Neuronal stem cell (in vitro differentiated cells): ENCODE data around the gene ADAMTSL5.
"Not testable (repeated sequence)": the region's sequence is repeated elsewhere in the genome, so short reads cannot be mapped to it uniquely, and the experiment has no call there.

Source experiments
- DNase-seq: peaks from one replicate; pipeline ENCODE4 v3.0.0-alpha.2; 2013; ENCODE audit warnings: low spot score
- H2AFZ ChIP-seq: one replicate; pipeline ENCODE4 v1.6.1; 2013; ENCODE audit warnings: mild to moderate bottlenecking, low read length, inconsistent platforms
- H2AK5ac ChIP-seq: 2 replicates; pipeline ENCODE4 v1.6.1; 2013; ENCODE audit warnings: low read depth, mild to moderate bottlenecking, inconsistent platforms, low read length, moderate library complexity, mixed read lengths
- H2BK120ac ChIP-seq: 2 replicates; pipeline ENCODE4 v1.6.1; 2013; ENCODE audit warnings: low read depth, mild to moderate bottlenecking, inconsistent platforms, low read length, moderate library complexity, mixed read lengths
- H2BK12ac ChIP-seq: one replicate; pipeline ENCODE4 v1.6.1; 2013; ENCODE audit warnings: low read length, inconsistent platforms
- H2BK15ac ChIP-seq: 2 replicates; pipeline ENCODE4 v1.6.1; 2013; ENCODE audit warnings: mild to moderate bottlenecking, low read length, inconsistent platforms, mixed read lengths
- H2BK5ac ChIP-seq: one replicate; pipeline ENCODE4 v1.6.1; 2013; ENCODE audit warnings: inconsistent platforms, mild to moderate bottlenecking, low read length, moderate library complexity
- H3K14ac ChIP-seq: one replicate; pipeline ENCODE4 v1.6.1; 2013; ENCODE audit warnings: low read length, inconsistent platforms
- H3K18ac ChIP-seq: 2 replicates; pipeline ENCODE4 v1.6.1; 2013; ENCODE audit warnings: low read length, inconsistent platforms
- H3K23ac ChIP-seq: 2 replicates; pipeline ENCODE4 v1.6.1; 2013; ENCODE audit warnings: low read depth, mild to moderate bottlenecking, mixed read lengths, low read length, inconsistent platforms; ENCODE audit not compliant: poor library complexity
- H3K27ac ChIP-seq: replicated peaks from 3 replicates; pipeline ENCODE4 v1.5.1; 2013; ENCODE audit warnings: low read length, inconsistent platforms
- H3K27me3 ChIP-seq, 3 experiments: 2 replicates each; pipeline ENCODE4 v1.6.1; 2013; ENCODE audit warnings: low read length in 3 of 3, mild to moderate bottlenecking in 2 of 3, inconsistent platforms in 1 of 3, low read depth in 1 of 3, mixed read lengths in 1 of 3, moderate library complexity in 1 of 3; ENCODE audit not compliant: control insufficient read depth in 3 of 3, insufficient read depth in 3 of 3
- H3K36me3 ChIP-seq, 2 donors: replicated peaks in 1 of 2; 2 replicates each; pipeline ENCODE4 v1.6.1; 2013; ENCODE audit warnings: low read length in 2 of 2; ENCODE audit not compliant: control insufficient read depth in 2 of 2, insufficient read depth in 2 of 2
- H3K4ac ChIP-seq: 2 replicates; pipeline ENCODE4 v1.6.1; 2013; ENCODE audit warnings: inconsistent platforms, mild to moderate bottlenecking, low read length, moderate library complexity
- H3K4me1 ChIP-seq, 2 donors: 1 replicate in 1 of 2; 2 replicates in 1 of 2; pipeline ENCODE4 v1.6.1; 2013; ENCODE audit warnings: low read length in 2 of 2, low read depth in 1 of 2; ENCODE audit not compliant: control insufficient read depth in 2 of 2, insufficient read depth in 1 of 2
- H3K4me2 ChIP-seq: one replicate; pipeline ENCODE4 v1.6.1; 2013; ENCODE audit warnings: mild to moderate bottlenecking, low read length, inconsistent platforms; ENCODE audit not compliant: insufficient read depth, poor library complexity, severe bottlenecking
- H3K4me3 ChIP-seq, 2 donors: 2 replicates each; pipeline ENCODE4 v1.5.1; 2013; ENCODE audit warnings: low read length in 2 of 2, mild to moderate bottlenecking in 2 of 2, inconsistent platforms in 1 of 2, moderate library complexity in 1 of 2
- H3K79me1 ChIP-seq: one replicate; pipeline ENCODE4 v1.6.1; 2013; ENCODE audit warnings: low read depth, mild to moderate bottlenecking, inconsistent platforms, low read length, moderate library complexity
- H3K9ac ChIP-seq: one replicate; pipeline ENCODE4 v1.6.1; 2013; ENCODE audit warnings: mild to moderate bottlenecking, low read depth, low read length, inconsistent platforms; ENCODE audit not compliant: poor library complexity
- H3K9me3 ChIP-seq, 2 donors: replicated peaks in 1 of 2; 2 replicates each; pipeline versions ENCODE3 to v1.6.1; 2013; ENCODE audit warnings: low read length in 2 of 2, mild to moderate bottlenecking in 2 of 2, inconsistent platforms in 1 of 2, low read depth in 1 of 2, mixed read lengths in 1 of 2, moderate library complexity in 1 of 2; ENCODE audit not compliant: control insufficient read depth in 2 of 2, insufficient read depth in 1 of 2
- H4K8ac ChIP-seq: one replicate; pipeline ENCODE4 v1.6.1; 2013; ENCODE audit warnings: low read depth, mild to moderate bottlenecking, inconsistent platforms, low read length, moderate library complexity
- H4K91ac ChIP-seq: one replicate; pipeline ENCODE4 v1.6.1; 2013; ENCODE audit warnings: low read length, low read depth, mild to moderate bottlenecking, inconsistent platforms; ENCODE audit not compliant: poor library complexity
- WGBS, 2 donors: extraction: QIAGEN DNeasy Blood & Tissue Kit; methylation state at CpG; one replicate each; pipeline ENCODE4 v1.1.7; 2013; ENCODE audit warnings: missing lambda C conversion rate in 2 of 2, mixed read lengths in 1 of 2; ENCODE audit not compliant: insufficient read length in 2 of 2, insufficient replicate concordance in 1 of 2; ENCODE audit errors: extremely low coverage in 2 of 2; 5-methylcytosine and 5-hydroxymethylcytosine counted together

ADAMTSL5 gene

GRCh38 chr19:1533510-1534150, 20.8 kb upstream of the ADAMTSL5 start:
- no peak overlapping the region for H3K18ac ChIP-seq
- no CpG with 5 or more reads among the region's 23 CpGs for WGBS, 2 donors
- no peak overlapping the region for H2BK5ac ChIP-seq
- no peak overlapping the region for H3K9ac ChIP-seq
- peak overlapping the region; percentile 31 for H3K23ac ChIP-seq
- no peaks in the 10 kb centered on the region for H3K4me1 ChIP-seq
- no peak for DNase-seq
- no peaks in the 10 kb centered on the region for H3K36me3 ChIP-seq
- no peak overlapping the region for H4K91ac ChIP-seq
- H4K8ac ChIP-seq: no peak overlapping the region
- H3K27me3 ChIP-seq: peaks cover 0 to 3% (median 0%) of the 10 kb centered on the region in 3 experiments
- no peaks in the 10 kb centered on the region for H3K9me3 ChIP-seq
- H2AK5ac ChIP-seq: peak overlapping the region; percentile 89
- no peak overlapping the region for H2BK15ac ChIP-seq
- H3K4ac ChIP-seq: no peak overlapping the region
- no peak overlapping the region for H2BK12ac ChIP-seq
- H3K79me1 ChIP-seq: no peaks in the 10 kb centered on the region
- H2BK120ac ChIP-seq: no peak overlapping the region
- H2AFZ ChIP-seq: no peak overlapping the region
- no peak overlapping the region for H3K27ac ChIP-seq
- no peak overlapping the region for H3K14ac ChIP-seq
- no peak overlapping the region for H3K4me3 ChIP-seq
- no peak overlapping the region for H3K4me2 ChIP-seq

DNA sequence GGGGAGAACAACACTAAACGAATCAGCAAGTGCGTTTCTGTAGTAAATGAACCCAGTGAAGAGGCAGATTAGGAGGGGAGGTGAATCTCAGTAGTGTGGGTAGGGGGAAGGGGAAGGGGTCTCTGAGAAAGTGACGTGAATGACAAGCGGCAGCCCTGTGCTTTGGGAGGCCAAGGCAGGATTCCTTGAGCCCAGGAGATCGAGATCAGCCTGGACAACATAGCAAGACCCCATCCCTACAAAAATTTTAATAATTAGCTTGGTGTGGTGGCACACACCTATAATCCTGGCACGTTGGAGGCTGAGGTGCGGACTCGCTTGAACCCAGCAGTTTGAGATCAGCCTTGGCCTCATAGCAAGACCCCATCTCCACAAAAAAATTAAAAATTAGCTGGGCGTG, 19.2 kb upstream of the ADAMTSL5 start:
- Histone ChIP-seq H3K9ac (no peak overlapping the region), H3K4me1 (no peaks in the 10 kb centered on the region), H2AFZ (no peak overlapping the region), H2BK5ac (no peak overlapping the region), H3K18ac (no peak overlapping the region), H2BK120ac (no peak overlapping the region), H3K27ac (no peak overlapping the region), H3K27me3 (peaks cover 0 to 3% (median 0%) of the 10 kb centered on the region in 3 experiments), H3K14ac (no peak overlapping the region), H3K4ac (no peak overlapping the region), H3K4me3 (no peak overlapping the region), H2AK5ac (no peak overlapping the region), H3K36me3 (no peaks in the 10 kb centered on the region), H3K4me2 (no peak overlapping the region), H2BK15ac (no peak overlapping the region), H4K8ac (no peak overlapping the region), H3K79me1 (no peaks in the 10 kb centered on the region), H2BK12ac (no peak overlapping the region), H3K9me3 (no peaks in the 10 kb centered on the region), H3K23ac (no peak overlapping the region), H4K91ac (no peak overlapping the region)
- no peak for DNase-seq
- WGBS, 2 donors: no CpG with 5 or more reads among the region's 9 CpGs

GRCh38 chr19:1531587-1531986, 18.8 kb upstream of the ADAMTSL5 start:
- Histone ChIP-seq H2BK12ac (no peak overlapping the region), H3K4me1 (no peaks in the 10 kb centered on the region), H3K4me2 (no peak overlapping the region), H3K14ac (no peak overlapping the region), H2BK15ac (no peak overlapping the region), H2AFZ (no peak overlapping the region), H3K27ac (no peak overlapping the region), H3K36me3 (no peaks in the 10 kb centered on the region), H2BK5ac (no peak overlapping the region), H3K23ac (no peak overlapping the region), H3K9me3 (no peaks in the 10 kb centered on the region), H4K91ac (no peak overlapping the region), H3K27me3 (peaks cover 0 to 3% (median 0%) of the 10 kb centered on the region in 3 experiments), H2BK120ac (no peak overlapping the region), H4K8ac (no peak overlapping the region), H3K4me3 (no peak overlapping the region), H2AK5ac (no peak overlapping the region), H3K4ac (no peak overlapping the region), H3K79me1 (no peaks in the 10 kb centered on the region), H3K18ac (no peak overlapping the region), H3K9ac (no peak overlapping the region)
- no peak for DNase-seq
- WGBS, 2 donors: no CpG with 5 or more reads among the region's 11 CpGs

GRCh38 chr19:1530856-1531255, 18.0 kb upstream of the ADAMTSL5 start:
- H3K36me3 ChIP-seq, H3K4me2 ChIP-seq, H3K79me1 ChIP-seq, H3K4me3 ChIP-seq, H2AFZ ChIP-seq, H2BK5ac ChIP-seq, H3K9me3 ChIP-seq, H3K9ac ChIP-seq, H2BK12ac ChIP-seq, H4K91ac ChIP-seq, H3K18ac ChIP-seq, H3K14ac ChIP-seq, H3K4ac ChIP-seq, H2BK120ac ChIP-seq, H3K27me3 ChIP-seq, H3K4me1 ChIP-seq, H4K8ac ChIP-seq, H2BK15ac ChIP-seq, H3K23ac ChIP-seq, H3K27ac ChIP-seq, H2AK5ac ChIP-seq, DNase-seq: not testable (repeated sequence)
- WGBS, 2 donors: no CpG with 5 or more reads among the region's 11 CpGs
